GM20431 (cell line): ENCODE data around the gene C1orf167.

Experiments used
- in situ Hi-C: fragments of 300-500 bp; cut with MseI, MboI; formaldehyde crosslinking; loops from one replicate; pipeline ENCODE4 v1.15.0; 2020; ENCODE audit warnings: low sequenced_read_pairs; ENCODE audit not compliant: unreplicated experiment

C1orf167 gene

DNA sequence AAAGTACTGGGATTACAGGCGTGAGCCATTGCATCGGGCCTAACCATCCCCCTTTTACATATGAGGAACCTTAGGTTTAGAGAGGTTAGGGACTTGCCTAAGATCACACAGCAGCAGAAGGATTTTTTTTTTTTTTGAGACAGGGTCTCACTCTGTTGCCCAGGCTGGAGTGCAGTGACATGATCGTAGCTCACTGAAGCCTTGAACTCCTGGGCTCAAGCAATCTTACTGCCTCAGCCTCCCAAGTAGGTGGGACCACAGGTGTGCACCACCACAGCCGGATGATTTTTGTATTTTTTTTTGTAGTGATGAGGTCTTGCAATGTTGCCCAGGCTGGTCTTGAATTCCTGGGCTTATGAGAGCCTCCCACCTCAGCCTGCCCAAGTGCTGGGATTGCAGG, 2.2 kb upstream of the C1orf167 start:
- in situ Hi-C loops: no loop called here

DNA sequence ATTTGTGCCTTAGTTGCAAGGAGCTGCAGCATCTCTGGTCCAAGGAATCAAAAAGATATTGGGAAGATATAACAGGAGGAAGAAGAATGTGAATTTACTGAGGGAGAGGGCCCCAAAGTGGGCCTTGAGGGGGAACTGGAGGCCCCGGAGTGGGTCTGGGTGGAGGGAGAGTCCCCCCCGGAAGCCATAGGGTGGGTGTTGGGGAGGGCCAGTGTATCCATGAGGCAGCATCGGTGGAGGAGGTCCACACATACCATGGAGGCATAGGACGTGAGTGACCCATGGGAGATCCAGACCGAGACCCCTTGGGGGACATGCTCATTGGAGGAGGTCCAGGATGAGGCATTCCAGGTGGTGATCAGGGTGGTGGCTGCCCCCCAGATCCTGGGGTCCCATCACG, 708 bp upstream of the C1orf167 start:
- in situ Hi-C loops: no loop called here

DNA sequence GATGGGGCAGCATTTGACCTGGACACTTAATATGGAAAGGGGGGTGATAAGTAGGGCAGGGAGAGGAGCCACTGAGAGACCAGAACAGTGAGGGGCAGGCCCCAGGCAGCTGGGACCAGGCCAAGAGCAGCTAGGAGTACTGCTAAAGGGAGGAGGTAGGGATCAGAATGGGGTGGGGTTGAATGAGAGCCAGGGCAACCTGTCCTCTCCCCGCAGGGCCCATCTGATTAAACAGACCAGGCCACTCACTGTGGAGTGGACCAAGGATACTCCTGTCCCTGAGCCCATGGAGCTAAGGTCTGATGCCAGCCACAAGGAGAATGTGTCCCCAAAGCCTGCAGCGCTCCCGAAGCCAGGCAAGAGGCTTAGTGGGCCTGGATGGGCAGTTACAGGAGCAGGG, 2.1 kb downstream of the C1orf167 start:
- in situ Hi-C loops: no loop called here

DNA sequence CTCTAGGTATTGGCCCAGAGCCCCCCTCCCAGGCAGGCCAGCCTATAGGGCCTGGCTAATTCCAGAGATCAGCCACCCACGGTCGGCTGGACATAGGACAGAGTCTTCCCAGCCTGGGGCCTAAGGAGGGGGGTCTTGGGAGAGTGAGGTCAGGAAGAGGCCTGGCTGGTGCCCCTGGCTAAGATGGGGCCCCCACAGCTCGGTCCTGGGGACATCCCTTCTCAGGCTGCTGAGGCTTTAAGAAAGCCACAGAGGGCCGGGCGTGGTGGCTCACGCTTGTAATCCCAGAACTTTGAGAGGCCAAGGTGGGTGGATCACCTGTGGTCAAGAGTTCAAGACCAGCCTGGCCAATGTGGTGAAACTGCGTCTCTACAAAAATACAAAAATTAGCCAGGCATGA, 2.5 kb downstream of the C1orf167 start:
- in situ Hi-C loops: no loop called here

DNA sequence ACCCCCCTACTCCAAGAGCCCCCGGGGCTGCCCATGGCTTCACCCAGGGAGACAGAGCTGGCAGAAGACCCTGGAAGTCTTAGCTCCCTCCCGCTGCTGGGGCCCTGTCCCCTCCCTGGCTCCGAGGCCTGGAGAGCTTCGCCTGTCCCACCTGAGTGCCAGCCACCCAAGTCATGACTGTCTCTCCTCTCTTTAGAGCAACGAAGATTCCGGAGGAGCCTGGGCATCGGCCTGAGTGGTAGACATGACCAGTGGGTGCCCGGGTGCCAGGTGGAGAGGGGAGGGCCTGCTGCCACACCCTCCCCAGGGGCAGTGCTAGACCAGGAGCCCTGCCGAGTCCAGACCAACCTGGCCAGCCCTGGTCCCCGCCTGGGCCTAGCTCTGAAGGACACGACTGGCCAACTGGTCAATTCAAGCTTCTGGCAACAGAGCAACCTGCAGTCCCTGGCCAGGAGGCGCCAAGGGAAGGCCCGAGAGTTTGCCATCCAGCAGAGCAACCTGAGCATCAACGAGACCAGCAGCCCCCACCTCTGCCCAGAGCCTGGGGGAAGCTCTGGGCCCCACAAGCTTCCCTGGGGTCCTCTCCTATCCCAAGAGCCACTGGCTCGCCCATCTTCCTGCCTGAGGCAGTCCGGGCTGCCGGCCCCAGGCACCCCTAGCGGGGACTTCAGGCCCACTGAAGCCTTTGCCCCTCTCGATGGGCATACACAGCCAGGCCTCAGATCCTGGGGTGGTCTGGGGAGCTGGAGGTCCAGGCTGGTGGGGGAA, 3.9 kb downstream of the C1orf167 start:
- in situ Hi-C loops: no loop called here

DNA sequence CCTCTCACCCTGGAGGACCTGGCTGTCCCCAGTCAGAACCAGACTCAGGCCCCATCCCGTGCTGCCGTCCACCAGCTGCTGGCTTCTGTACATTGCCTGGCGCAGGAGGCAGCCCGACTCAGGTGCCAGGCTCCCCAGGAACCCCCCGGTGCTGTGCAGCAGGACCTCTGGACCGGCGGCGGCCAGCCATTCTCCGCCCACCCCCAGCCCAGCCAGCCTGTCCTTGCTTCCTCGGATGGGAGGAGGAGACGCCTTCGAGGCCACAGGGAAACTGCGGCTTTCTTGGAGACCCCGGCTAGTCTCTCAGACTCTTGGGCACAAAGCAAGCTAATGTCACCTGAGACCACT, 4.4 kb downstream of the C1orf167 start:
- in situ Hi-C loops: no loop called here

DNA sequence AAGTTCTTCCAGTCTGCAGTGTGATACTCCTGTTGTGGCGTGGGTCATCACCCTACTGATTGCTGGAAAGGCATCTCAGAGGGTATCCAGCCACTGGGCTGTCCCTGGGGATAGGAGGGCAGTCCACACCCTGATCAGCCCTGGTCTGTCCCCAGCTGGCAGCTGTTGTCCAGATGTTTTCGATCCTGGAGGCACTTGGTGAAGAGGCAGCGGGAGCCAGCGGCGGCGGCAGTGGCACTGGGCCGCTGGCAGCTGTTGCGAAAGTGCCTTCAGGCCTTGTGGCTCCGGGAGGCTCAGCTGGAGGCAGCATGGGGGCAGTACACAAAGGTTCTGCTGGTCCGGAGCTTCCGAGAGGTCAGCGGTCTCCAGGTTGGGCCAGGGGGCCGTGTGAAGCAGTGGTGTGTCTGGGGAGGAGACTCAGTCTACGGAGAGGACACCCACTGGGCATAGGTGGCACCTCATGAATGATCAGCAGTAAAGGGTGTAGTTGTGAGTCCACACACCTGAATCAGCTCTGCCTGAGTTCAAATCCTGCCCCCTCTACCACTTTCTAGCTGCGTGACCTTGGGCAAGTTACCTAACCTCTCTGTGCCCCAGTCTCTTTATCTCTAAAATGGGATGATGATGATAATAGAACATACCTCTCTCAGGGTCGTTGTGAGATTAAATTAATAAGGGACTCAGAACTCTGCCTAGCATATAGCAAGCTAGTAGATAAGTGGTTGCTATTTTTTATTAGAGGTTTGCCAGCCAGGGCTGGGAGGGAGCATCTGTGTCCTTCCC, 6.1 kb downstream of the C1orf167 start:
- in situ Hi-C loops: no loop called here

DNA sequence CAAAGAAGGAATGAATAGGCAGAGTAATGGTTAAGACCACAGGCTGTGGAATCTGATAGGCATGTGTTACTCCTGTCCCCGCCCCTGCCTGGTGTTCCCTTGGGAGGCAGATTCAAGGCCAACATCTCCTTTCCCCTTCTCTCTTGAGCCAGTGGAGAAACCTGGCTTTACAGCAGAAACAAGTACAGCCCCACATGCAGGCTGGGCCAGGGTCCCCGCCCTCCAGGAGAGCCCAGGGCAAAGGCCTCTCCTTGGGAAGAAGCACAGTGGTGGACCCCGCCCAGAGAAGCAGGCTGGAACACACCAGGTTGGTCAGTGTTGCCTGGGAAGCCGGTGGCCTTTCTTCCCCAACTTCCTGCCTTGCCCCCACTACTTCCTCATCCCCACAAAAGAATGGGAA, 6.8 kb downstream of the C1orf167 start:
- in situ Hi-C loops: no loop called here

DNA sequence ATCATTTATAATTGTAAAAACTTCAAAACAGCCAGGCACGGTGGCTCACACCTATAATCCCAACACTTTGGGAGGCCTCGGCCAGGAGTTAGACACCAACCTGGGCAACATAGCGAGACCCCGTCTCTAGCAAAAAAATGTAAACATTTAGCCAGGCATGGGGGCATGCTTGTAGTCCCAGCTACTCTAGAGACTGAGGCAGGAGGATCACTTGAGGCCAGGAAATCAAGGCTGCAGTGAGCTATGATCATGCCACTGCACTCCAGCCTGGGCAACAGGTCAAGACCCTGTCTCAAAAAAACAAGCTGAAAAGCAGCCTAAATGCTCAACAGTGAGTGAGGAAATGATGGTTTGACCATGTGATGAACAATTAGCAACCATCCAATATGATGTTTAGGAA, 7.3 kb downstream of the C1orf167 start:
- in situ Hi-C loops: no loop called here

DNA sequence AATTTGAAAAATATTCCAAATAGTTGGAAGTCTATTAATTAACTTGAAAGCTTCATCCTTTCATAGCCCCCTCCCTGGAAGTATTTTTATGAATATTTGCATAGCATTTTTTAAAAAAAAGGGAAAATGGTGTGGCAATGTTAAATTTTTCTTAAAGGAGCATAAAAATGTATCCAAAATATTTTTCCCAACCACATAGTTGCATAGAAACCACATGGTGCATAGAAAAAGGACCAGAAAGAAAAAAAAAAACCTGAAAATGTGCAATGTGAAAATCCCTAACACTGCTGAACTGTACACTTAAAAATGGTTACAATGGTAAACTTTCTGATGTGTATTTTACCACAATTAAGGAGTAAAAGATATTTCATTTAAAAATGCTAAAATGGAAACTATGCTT, 8.0 kb downstream of the C1orf167 start:
- in situ Hi-C loops: no loop called here

DNA sequence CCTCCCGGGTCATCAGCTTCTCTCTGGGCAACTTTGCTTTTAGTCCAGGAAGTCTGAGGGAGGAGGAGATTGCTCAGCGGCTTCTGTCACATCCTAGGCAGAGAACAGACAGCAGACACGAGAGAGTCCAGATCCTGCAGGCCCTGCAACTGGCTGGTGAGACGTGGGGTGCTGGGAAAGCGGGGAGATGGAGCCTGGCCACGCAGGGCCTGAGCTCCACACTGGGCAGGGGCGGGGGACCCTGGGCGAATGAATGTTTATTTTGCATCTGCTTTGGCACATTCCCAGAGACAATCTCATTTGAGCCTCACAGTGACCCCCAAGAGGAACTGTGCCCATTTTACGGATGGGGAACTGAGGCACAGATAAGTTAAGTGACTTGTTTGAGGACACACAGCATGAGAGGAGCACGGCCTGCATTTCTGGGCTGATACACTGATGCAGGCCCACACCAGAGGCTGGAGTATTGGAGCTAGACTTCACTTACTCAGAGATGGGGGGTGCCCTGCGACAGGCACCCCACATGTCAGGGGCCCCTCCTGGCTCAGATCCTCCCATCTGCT, 9.6 kb downstream of the C1orf167 start:
- in situ Hi-C loops: no loop called here

DNA sequence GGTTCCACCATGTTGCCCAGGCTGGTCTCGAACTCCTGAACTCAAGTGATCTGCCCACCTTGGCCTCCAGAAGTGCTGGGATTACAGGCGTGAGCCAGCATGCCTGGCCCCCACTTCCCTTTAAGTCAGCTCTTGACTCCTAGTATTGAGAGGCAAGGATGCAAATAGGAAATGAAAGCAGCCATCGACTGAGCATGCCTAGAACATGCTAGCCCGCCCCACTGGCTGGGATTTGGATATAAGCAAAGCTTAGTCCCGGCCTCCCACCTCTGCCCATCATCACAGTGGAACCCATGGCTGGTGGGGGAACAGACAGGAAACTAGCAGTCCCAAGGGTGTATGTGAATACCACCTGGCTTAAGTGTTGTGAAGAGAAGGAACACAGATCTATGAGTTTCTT, 10.5 kb downstream of the C1orf167 start:
- in situ Hi-C loops: no loop called here

DNA sequence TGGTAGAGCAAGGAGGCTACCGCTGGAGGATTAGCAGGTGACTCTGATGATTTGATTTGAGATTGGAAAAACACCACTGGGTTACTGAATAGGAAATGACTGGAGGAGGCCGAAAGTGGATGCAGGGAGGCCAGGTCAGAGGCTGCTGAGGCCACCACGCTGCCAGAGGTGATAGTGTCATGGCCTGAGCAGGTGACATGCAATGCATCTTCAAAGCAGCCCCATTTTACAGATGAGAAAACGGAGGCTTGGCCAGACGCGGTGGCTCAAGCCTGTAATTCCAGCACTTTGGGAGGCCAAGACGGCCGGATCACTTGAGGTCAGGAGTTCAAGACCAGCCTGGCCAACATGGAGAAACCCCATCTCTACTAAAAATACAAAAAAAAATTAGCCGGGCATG, 12.8 kb downstream of the C1orf167 start:
- in situ Hi-C loops: no loop called here

DNA sequence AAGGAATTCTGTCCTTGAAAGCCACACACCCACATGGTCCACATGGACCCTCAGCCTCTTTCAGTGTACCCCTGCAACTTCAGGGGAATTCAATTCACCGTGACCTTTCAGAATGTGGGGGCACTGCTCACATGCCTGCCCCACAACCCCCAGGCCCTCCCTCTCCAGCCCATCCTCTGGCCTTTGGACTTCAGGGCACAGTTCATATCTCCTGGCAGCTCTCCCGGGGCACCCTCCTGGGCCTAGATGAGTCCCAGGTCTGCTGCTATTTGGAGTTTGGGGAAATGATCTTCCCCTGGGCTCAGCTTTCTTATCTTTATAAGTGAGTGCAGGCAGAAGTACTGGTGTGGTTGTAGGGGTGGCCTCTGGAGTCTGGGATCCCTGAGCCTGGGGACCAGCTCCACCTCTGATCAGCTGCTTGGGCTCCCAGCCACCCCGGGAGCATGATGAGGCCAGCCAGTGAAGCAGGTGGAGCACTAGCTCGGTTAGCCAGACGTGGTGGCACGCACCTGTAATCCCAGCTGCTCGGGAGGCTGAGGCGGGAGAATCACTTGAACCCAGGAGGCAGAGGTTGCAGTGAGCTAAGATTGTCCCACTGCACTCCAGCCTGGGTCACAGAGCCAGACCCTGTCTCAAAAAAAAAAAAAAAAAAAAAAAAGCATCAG, 15.8 kb downstream of the C1orf167 start:
- in situ Hi-C loops: no loop called here

DNA sequence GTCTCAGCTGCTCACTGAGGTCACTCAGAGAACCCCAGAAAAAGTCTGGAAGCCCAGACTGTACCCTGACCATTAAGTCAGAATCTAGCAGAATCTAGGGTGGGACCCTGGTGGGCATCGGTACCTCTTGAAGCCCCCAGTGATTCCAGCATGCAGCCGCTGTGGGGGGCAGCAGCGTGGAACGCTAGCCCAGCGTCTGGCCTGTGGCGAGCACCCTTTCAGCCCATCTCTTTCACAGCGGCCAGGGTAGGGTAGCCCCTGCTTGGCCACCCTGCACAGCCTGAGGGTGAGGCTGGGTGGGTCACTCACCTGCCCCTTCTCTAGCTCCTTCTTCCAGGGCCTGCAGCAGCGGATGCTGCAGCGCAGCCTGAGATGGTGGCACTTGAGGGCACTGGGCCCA, 16.3 kb downstream of the C1orf167 start:
- in situ Hi-C loops: no loop called here

DNA sequence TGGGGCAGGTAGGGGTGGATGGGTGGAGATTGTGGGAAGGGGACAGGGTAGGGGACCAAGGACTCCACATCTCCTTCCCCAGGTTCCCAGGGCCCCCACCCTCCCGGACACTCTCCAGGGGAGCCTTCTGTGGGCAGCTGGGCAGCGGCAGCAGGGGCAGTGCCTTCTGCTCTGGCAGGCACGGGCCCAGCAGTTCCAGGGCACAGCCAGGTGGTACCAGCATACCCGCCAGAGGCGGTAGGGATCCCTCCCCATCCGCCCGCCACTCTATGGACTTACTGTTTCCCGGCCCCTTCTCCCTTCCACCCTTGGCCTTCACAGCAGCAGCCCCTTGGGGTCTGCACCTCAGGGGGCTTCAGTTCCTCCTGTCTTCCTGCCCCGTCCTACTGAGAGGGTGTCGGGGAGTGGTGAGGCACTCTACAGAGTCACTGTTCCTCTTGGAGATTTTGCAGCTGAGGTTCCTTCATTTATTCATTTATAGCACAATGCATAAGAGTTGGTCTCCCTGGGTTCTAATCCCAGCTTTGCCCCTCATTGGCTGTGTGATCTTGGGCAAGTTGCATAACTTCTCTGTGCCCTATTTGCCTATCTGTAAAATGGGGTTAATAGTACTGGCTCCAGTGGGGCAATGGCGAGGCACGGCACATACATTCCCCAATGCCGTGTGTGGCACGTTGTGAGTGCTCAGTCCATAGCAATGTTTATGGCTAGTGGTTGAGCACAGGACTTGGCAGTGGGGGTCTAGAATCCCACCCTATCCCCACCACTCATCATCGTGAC, 17.0 kb downstream of the C1orf167 start:
- in situ Hi-C loops: no loop called here

DNA sequence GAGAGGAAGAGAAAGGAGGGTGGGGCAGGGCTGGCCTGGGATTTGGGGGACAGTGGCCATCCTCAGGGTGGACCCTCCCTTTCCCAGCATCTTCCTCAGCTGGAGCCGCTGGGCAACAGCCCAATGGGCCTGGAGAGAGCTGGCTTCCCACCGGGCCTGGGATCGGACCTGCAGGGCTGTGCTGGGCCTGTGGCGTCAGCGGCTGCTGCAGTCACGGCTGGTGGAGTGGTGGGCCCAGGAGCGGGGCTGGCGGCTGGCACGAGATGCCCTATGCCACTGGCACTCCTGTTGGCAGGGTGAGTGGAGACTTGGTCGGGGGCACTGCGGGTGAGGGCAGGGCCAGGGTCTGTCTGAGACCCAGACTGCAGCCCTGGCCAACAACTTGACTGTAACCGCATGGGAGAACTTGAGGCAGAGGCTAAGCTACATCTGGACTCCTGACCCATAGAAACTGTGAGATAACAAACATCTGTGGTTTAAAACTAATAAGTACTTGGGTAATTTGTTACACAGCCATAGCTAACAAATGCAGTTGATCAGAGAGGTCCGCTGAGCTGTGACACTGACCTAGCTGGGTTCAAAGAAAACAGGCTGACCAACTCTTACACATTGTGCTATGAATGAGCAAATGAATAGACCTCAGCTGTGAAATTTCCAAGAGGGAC, 17.9 kb downstream of the C1orf167 start:
- in situ Hi-C loops: no loop called here

DNA sequence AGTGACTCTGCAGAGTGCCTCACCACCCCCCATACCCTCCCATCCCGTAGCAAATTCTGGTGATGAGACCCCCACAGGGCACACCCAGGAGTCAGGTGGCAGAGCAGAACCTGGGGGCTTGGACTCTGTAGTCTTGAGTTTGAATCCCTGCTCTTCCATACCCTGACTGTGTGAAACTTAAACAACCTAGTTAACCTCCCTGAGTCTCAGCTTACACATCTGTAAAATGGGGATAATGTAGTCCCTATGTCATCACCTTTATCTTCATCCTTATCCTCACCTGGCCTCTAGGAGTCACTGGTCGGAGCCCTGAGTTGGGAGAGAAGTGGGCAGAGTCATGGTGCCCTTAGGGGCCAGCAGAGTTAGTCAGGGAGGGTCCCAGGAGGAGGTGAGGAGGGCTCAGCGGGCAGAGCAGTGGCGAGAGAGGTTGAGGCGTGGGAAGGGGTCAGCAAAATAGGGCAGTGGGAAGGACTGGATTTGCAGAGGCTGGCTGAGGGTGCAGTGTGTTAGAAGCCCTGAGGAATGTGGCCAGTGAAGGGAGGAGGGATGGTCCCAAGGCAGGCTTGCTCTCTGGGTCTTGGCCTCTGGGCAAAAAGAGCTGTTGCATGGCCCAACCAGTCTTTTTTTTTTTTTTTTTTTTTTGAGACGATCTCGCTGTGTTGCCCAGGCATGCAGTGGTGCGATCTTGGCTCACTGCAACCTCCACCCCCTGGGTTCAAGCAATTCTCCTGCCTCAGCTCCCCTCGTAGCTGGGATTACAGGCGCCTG, 18.6 kb downstream of the C1orf167 start:
- in situ Hi-C loops: no loop called here

DNA sequence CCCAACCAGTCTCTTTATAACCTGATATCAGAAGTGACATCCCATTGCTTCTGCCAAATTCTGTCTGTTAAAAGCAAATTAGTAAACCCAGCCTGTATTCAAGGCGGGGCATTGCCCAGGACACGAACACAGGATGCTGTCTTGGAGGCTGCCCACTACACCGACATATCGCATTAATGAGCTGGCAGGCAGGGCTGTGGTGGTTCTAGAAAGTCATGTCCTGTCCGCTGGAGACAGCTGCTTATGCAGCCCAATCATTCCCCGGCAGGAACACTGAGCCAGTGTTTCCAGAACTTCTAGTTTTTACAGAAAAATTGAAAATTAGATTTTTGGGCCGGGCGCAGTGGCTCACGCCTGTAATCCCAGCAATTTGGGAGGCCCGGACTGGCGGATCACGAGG, 19.3 kb downstream of the C1orf167 start:
- in situ Hi-C loops: no loop called here
